HepG2 (cell line): Measurements from ENCODE around the gene SASH1. TPM values are rescaled to one million over a fixed set of nuclear protein-coding genes. Genes with fewer than 3 reads are reported as not detected.

Experiments
- BCL6 ChIP-seq: IDR thresholded peaks from 2 replicates; pipeline ENCODE4 v1.6.1; 2016; ENCODE audit warnings: missing genetic modification reagents, missing compliant biosample characterization
- MAFK ChIP-seq, 2 experiments: IDR thresholded peaks in 1 of 2; conservative IDR thresholded peaks in 1 of 2; 2 replicates each; pipeline ENCODE4 v1.6.1; 2011; ENCODE audit warnings: improper control_type of control experiment in 2 of 2, low read length in 2 of 2
- MIXL1 ChIP-seq: IDR thresholded peaks from 2 replicates; pipeline ENCODE4 v1.6.1; 2016
- PRMT3 ChIP-seq: sonication (generic); formaldehyde crosslinking; IDR thresholded peaks from 2 replicates; pipeline ENCODE4 v1.8.1; 2022; ENCODE audit warnings: low read depth, mild to moderate bottlenecking, moderate library complexity, missing genetic modification reagents, borderline replicate concordance
- RBFOX2 ChIP-seq: fragments of 200-400 bp; formaldehyde crosslinking; IDR thresholded peaks from 2 replicates; pipeline ENCODE4 v1.6.1; 2017; ENCODE audit warnings: low read depth, mild to moderate bottlenecking, low read length
- SKI ChIP-seq: fragments of 450-650 bp; IDR thresholded peaks from one replicate; pipeline ENCODE4 v1.6.1; 2018; ENCODE audit warnings: mild to moderate bottlenecking; ENCODE audit not compliant: partially characterized antibody
- ZBTB26 ChIP-seq: IDR thresholded peaks from 2 replicates; pipeline ENCODE4 v1.6.1; 2016; ENCODE audit warnings: missing compliant biosample characterization, missing genetic modification reagents, borderline replicate concordance
- ZFP37 ChIP-seq: sonication (generic); formaldehyde crosslinking; IDR thresholded peaks from 2 replicates; pipeline ENCODE4 v1.4.0; 2020; ENCODE audit warnings: missing genetic modification reagents, borderline replicate concordance
- ZNF12 ChIP-seq: sonication (generic); formaldehyde crosslinking; IDR thresholded peaks from 2 replicates; pipeline ENCODE4 v1.5.0; 2020; ENCODE audit warnings: missing genetic modification reagents
- ZNF547 ChIP-seq: sonication (generic); formaldehyde crosslinking; IDR thresholded peaks from 2 replicates; pipeline ENCODE4 v1.5.1; 2020; ENCODE audit warnings: mild to moderate bottlenecking, missing genetic modification reagents
- ZNF558 ChIP-seq: sonication (generic); formaldehyde crosslinking; IDR thresholded peaks from 2 replicates; pipeline ENCODE4 v1.9.0; 2022; ENCODE audit warnings: mild to moderate bottlenecking, missing genetic modification reagents, borderline replicate concordance
- ZNF660 ChIP-seq: sonication (generic); formaldehyde crosslinking; IDR thresholded peaks from 2 replicates; pipeline ENCODE4 v1.5.1; 2020; ENCODE audit warnings: mild to moderate bottlenecking, low read depth, missing genetic modification reagents, borderline replicate concordance
- ZNF816 ChIP-seq: sonication (generic); formaldehyde crosslinking; IDR thresholded peaks from 2 replicates; pipeline ENCODE4 v1.8.0; 2022; ENCODE audit warnings: missing genetic modification reagents, mild to moderate bottlenecking, borderline replicate concordance
- polyA plus RNA-seq, 8 experiments: library from polyadenylated mRNA; depleted of rRNA in 3 of 8; stranded (reverse) in 7 of 8; unstranded in 1 of 8; fragments of >200 nt; fragmentation: Illumina TruSeq in 4 of 8; extraction: Trizol in 4 of 8; gene quantifications; 2 replicates each; pipeline versions ENCODE4 v1.2.1 to v1.2.3, GENCODE V29; 2011 to 2016; ENCODE audit warnings: low read depth in 4 of 8, missing spikeins in 1 of 8, mixed read lengths in 1 of 8; ENCODE audit not compliant: insufficient read depth in 1 of 8
- total RNA-seq, 5 experiments: library from RNA; depleted of rRNA; stranded (reverse); fragments of >200 nt; fragmentation: Illumina TruSeq; extraction: Trizol; gene quantifications; 2 replicates each; pipeline ENCODE4 v1.2.3, GENCODE V29; 2016; ENCODE audit warnings: low read depth in 1 of 5
- TF ChIP-seq, protein P1 (sequence below): sonication (generic); formaldehyde crosslinking; IDR thresholded peaks from 2 replicates; pipeline ENCODE4 v1.4.0; 2020; ENCODE audit warnings: mild to moderate bottlenecking, missing genetic modification reagents, borderline replicate concordance
- TF ChIP-seq, protein P2 (sequence below): sonication (generic); formaldehyde crosslinking; IDR thresholded peaks from 2 replicates; pipeline ENCODE4 v1.8.0; 2022; ENCODE audit warnings: missing genetic modification reagents, mild to moderate bottlenecking, borderline replicate concordance
- TF ChIP-seq, protein P3 (sequence below): sonication (generic); formaldehyde crosslinking; IDR thresholded peaks from 2 replicates; pipeline ENCODE4 v1.5.0; 2020; ENCODE audit warnings: mild to moderate bottlenecking, missing genetic modification reagents
- TF ChIP-seq, protein P4 (sequence below): sonication (generic); formaldehyde crosslinking; IDR thresholded peaks from 2 replicates; pipeline ENCODE4 v1.4.0; 2020; ENCODE audit warnings: missing genetic modification reagents; ENCODE audit errors: not compliant biosample characterization
- TF ChIP-seq, protein P5 (sequence below): sonication (generic); formaldehyde crosslinking; IDR thresholded peaks from 2 replicates; pipeline ENCODE4 v1.5.0; 2020; ENCODE audit warnings: missing genetic modification reagents

The SASH1 gene
- total and polyA plus RNA-seq, 2 of the 13 experiments (the other 11 are each of a cell fraction or from before 2014, with no cell fraction given): 7.5 to 8.2 TPM

DNA sequence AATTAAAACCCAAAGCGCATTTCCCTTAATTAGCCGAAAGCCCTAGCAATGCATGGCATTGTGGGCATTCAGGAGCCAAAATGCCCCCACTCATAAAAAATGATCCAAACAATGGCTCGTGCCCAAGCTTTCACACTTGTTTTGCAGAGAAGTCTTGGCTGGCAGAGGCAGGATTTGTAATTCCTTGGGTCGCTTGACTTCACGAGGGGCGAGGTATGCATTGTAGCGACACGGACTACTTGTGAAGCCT is 613 bp upstream of the SASH1 start (continued):
- TF ChIP-seq, protein P1, sequence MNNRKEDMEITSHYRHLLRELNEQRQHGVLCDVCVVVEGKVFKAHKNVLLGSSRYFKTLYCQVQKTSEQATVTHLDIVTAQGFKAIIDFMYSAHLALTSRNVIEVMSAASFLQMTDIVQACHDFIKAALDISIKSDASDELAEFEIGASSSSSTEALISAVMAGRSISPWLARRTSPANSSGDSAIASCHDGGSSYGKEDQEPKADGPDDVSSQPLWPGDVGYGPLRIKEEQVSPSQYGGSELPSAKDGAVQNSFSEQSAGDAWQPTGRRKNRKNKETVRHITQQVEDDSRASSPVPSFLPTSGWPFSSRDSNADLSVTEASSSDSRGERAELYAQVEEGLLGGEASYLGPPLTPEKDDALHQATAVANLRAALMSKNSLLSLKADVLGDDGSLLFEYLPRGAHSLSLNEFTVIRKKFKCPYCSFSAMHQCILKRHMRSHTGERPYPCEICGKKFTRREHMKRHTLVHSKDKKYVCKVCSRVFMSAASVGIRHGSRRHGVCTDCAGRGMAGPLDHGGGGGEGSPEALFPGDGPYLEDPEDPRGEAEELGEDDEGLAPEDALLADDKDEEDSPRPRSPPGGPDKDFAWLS (CRISPR knock-in tag): 0 out of 2 replicates have a peak, but pooled peaks have one; percentile 34
- TF ChIP-seq, protein P2, sequence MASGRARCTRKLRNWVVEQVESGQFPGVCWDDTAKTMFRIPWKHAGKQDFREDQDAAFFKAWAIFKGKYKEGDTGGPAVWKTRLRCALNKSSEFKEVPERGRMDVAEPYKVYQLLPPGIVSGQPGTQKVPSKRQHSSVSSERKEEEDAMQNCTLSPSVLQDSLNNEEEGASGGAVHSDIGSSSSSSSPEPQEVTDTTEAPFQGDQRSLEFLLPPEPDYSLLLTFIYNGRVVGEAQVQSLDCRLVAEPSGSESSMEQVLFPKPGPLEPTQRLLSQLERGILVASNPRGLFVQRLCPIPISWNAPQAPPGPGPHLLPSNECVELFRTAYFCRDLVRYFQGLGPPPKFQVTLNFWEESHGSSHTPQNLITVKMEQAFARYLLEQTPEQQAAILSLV: no peak
- TF ChIP-seq ZNF660 (CRISPR knock-in tag) (no peak), SKI (no peak), ZFP37 (no peak), BCL6 (CRISPR knock-in tag) (no peak), ZNF547 (CRISPR knock-in tag) (0 out of 2 replicates have a peak, but pooled peaks have one; percentile 63), ZNF12 (no peak), MAFK (conservative IDR thresholded peaks at IDR 0.05 in 1 of 2, IDR thresholded peaks at IDR 0.05 in 1 of 2; ENCODE audit: low read length in 2 of 2) (no peak), RBFOX2 (no peak), PRMT3 (no peak), ZNF816 (CRISPR knock-in tag) (no peak), MIXL1 (CRISPR knock-in tag) (no peak), ZNF558 (CRISPR knock-in tag) (no peak), ZBTB26 (CRISPR knock-in tag) (no peak)
- TF ChIP-seq, protein P3, sequence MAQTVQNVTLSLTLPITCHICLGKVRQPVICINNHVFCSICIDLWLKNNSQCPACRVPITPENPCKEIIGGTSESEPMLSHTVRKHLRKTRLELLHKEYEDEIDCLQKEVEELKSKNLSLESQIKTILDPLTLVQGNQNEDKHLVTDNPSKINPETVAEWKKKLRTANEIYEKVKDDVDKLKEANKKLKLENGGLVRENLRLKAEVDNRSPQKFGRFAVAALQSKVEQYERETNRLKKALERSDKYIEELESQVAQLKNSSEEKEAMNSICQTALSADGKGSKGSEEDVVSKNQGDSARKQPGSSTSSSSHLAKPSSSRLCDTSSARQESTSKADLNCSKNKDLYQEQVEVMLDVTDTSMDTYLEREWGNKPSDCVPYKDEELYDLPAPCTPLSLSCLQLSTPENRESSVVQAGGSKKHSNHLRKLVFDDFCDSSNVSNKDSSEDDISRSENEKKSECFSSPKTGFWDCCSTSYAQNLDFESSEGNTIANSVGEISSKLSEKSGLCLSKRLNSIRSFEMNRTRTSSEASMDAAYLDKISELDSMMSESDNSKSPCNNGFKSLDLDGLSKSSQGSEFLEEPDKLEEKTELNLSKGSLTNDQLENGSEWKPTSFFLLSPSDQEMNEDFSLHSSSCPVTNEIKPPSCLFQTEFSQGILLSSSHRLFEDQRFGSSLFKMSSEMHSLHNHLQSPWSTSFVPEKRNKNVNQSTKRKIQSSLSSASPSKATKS (CRISPR knock-in tag): no peak
- TF ChIP-seq, protein P4, sequence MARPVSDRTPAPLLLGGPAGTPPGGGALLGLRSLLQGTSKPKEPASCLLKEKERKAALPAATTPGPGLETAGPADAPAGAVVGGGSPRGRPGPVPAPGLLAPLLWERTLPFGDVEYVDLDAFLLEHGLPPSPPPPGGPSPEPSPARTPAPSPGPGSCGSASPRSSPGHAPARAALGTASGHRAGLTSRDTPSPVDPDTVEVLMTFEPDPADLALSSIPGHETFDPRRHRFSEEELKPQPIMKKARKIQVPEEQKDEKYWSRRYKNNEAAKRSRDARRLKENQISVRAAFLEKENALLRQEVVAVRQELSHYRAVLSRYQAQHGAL (CRISPR knock-in tag): no peak
- TF ChIP-seq, protein P5, sequence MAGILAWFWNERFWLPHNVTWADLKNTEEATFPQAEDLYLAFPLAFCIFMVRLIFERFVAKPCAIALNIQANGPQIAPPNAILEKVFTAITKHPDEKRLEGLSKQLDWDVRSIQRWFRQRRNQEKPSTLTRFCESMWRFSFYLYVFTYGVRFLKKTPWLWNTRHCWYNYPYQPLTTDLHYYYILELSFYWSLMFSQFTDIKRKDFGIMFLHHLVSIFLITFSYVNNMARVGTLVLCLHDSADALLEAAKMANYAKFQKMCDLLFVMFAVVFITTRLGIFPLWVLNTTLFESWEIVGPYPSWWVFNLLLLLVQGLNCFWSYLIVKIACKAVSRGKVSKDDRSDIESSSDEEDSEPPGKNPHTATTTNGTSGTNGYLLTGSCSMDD (CRISPR knock-in tag): no peak
